PC-9 (cell line): ENCODE data around the gene MSMO1.

Experiments
- CTCF ChIP-seq: fragments of 200-600 bp; sonication (generic); conservative IDR thresholded peaks from 2 replicates; pipeline ENCODE4 v1.6.1; 2017; ENCODE audit warnings: mixed run types, antibody characterized with exemption, mild to moderate bottlenecking, moderate library complexity
- EZH2 ChIP-seq: fragments of 200-600 bp; sonication (generic); IDR thresholded peaks from 2 replicates; pipeline ENCODE4 v1.8.0; 2017; ENCODE audit warnings: antibody characterized with exemption, low read depth

- no peak for TF ChIP-seq CTCF
- TF ChIP-seq EZH2: no peak
Observed at GRCh38 chr4:165328708-165329107, 1.2 kb downstream of the MSMO1 start.
